ENCODE data around the gene POLR2E. TPM values are rescaled to one million over a fixed set of nuclear protein-coding genes. Genes with fewer than 3 reads are reported as not detected.

POLR2E gene
- total RNA-seq, 4 donors from 2014 or later = 87.6 to 264 (median 163) TPM

GRCh38 chr19:1045247-1045603 is 50.0 kb downstream of the POLR2E start:
- TF ChIP-seq POLR2A (IDR thresholded peaks at IDR 0.05) = no peak
- TF ChIP-seq, protein P1, sequence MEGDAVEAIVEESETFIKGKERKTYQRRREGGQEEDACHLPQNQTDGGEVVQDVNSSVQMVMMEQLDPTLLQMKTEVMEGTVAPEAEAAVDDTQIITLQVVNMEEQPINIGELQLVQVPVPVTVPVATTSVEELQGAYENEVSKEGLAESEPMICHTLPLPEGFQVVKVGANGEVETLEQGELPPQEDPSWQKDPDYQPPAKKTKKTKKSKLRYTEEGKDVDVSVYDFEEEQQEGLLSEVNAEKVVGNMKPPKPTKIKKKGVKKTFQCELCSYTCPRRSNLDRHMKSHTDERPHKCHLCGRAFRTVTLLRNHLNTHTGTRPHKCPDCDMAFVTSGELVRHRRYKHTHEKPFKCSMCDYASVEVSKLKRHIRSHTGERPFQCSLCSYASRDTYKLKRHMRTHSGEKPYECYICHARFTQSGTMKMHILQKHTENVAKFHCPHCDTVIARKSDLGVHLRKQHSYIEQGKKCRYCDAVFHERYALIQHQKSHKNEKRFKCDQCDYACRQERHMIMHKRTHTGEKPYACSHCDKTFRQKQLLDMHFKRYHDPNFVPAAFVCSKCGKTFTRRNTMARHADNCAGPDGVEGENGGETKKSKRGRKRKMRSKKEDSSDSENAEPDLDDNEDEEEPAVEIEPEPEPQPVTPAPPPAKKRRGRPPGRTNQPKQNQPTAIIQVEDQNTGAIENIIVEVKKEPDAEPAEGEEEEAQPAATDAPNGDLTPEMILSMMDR (IDR thresholded peaks at IDR 0.05) = no peak
- Histone ChIP-seq H3K4me3 (replicated peaks in 1 of 3) (no peak overlapping the region), H3K36me3 (no peaks in the 10 kb centered on the region), H3K27me3 (no peaks in the 10 kb centered on the region), H3K4me1 (peaks cover 6 to 24% of the 10 kb centered on the region in 2 donors), H3K9me3 (no peaks in the 10 kb centered on the region), H3K27ac (no peak overlapping the region)
- intact Hi-C loops (cut with DNase I) = no loop called here
- DNase-seq = no peak
- 84 to 89% methylated on average over 10 of the region's 10 CpGs for WGBS, 2 donors

- H3K4me1 ChIP-seq = peaks cover 10 to 29% of the 10 kb centered on the region in 2 donors
- 37 to 60% methylated on average over 5 to 7 of the region's 23 CpGs for WGBS, 2 donors
- H3K36me3 ChIP-seq = no peaks in the 10 kb centered on the region
- intact Hi-C loops (cut with DNase I) = no loop called here
- TF ChIP-seq, protein P1 (IDR thresholded peaks at IDR 0.05) = no peak
- no peak for TF ChIP-seq POLR2A (IDR thresholded peaks at IDR 0.05)
- peak overlapping the region in 1 of 3 donors; percentile 30 for H3K27ac ChIP-seq
- no peak overlapping the region for H3K4me3 ChIP-seq (replicated peaks in 1 of 3)
- H3K27me3 ChIP-seq = no peaks in the 10 kb centered on the region
- H3K9me3 ChIP-seq = no peaks in the 10 kb centered on the region
- DNase-seq = peak in 1 of 2 donors; percentile 67
Measured at GRCh38 chr19:1042689-1043511, 52.3 kb downstream of the POLR2E start.

GRCh38 chr19:1041835-1042685 is 53.1 kb downstream of the POLR2E start:
- no peak for DNase-seq
- peaks cover 10 to 29% of the 10 kb centered on the region in 2 donors for H3K4me1 ChIP-seq

DNA sequence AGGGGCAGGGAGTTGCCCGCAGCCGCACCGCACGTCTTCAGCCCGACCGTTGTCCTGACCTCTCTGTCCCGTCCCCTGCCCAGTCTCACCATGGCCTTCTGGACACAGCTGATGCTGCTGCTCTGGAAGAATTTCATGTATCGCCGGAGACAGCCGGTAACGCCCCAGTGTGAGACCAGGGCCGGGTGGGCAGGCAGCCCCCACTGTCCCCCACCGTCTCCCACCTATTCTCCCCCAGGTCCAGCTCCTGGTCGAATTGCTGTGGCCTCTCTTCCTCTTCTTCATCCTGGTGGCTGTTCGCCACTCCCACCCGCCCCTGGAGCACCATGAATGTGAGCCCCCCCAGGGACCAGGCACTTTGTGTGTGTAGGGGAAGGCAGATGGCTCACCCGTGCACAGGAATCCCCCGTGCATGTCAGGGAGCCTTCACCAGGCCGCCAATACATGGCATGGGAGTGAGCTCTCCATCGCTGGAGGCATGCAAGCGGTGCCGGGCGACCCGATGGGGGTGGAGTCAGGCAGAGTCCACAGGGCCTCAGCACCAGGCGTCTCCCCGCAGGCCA is 53.8 kb downstream of the POLR2E start:
- TF ChIP-seq POLR2A (IDR thresholded peaks at IDR 0.05) = no peak
- TF ChIP-seq, protein P1 (IDR thresholded peaks at IDR 0.05) = no peak
- Histone ChIP-seq H3K9me3 (no peaks in the 10 kb centered on the region), H3K27me3 (no peaks in the 10 kb centered on the region), H3K4me3 (replicated peaks in 1 of 3) (peak overlapping the region in 1 of 3 donors; percentile 44), H3K36me3 (peaks cover 0 to 6% of the 10 kb centered on the region in 2 donors), H3K27ac (no peak overlapping the region), H3K4me1 (peaks cover 10 to 29% of the 10 kb centered on the region in 2 donors)
- intact Hi-C loops (cut with DNase I) = no loop called here
- no peak for DNase-seq
- WGBS, 2 donors = 21 to 32% methylated on average over 9 to 17 of the region's 26 CpGs

More at GRCh38 chr19:1041835-1042685, 53.1 kb downstream of the POLR2E start:
- H3K27ac ChIP-seq = peak overlapping the region in 1 of 3 donors; percentile 30
- WGBS, 2 donors = 71 to 76% methylated on average over 13 to 19 of the region's 43 CpGs
- intact Hi-C loops (cut with DNase I) = no loop called here
- peaks cover 0 to 6% of the 10 kb centered on the region in 2 donors for H3K36me3 ChIP-seq
- H3K27me3 ChIP-seq = no peaks in the 10 kb centered on the region
- TF ChIP-seq POLR2A (IDR thresholded peaks at IDR 0.05) = no peak
- H3K4me3 ChIP-seq (replicated peaks in 1 of 3) = no peak overlapping the region
- no peaks in the 10 kb centered on the region for H3K9me3 ChIP-seq

DNA sequence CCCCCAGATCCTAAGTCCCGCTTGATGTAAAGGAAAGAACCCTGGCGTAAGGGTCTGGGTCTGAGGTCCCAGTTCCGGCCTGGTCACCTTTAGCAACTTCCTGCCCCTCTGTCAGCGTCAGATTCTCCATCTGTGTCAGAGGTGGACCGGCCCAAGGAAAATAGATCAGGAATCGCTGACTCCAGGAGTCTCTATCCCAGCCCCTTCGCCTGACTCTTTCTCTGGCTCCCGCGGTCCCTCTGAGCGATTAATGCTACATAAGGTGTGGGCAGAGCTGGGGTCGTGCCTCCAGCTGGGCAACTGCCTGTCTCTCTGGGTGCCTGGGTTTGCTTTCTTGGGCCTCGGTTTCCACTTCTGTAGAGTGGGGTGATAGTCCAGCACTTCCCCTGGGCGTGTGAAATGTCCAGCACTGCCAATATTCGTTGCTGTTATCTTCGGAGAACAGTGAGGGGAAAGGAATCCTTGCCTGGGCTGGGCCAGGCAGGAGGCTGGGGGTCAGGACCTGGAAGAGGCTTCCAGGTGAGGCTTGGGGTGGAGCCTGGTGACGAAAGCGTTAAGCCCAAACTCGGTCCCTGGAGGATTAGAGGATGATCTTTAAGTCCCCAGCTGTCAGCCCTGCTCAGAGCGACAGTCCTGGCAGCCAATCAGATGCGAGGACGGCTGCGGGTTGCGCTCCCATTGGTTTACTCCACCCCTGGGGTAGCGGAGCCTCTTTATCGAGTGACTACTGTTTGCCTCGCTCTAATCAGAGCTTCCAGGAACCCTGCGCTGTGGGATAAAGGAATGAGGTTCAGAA is 54.5 kb downstream of the POLR2E start:
- H3K27me3 ChIP-seq = no peaks in the 10 kb centered on the region
- no peak for TF ChIP-seq POLR2A (IDR thresholded peaks at IDR 0.05)
- TF ChIP-seq, protein P1 (IDR thresholded peaks at IDR 0.05) = no peak

More for the DNA sequence above, 54.5 kb downstream of the POLR2E start:
- intact Hi-C loops (cut with DNase I) = no loop called here
- peaks cover 0 to 6% of the 10 kb centered on the region in 2 donors for H3K36me3 ChIP-seq
- DNase-seq = peak; percentile 86 to 87
- H3K4me3 ChIP-seq (replicated peaks in 1 of 3) = peak overlapping the region in 2 of 3 donors; percentile 35 to 44
- H3K9me3 ChIP-seq = no peaks in the 10 kb centered on the region
- peaks cover 10 to 29% of the 10 kb centered on the region in 2 donors for H3K4me1 ChIP-seq
- H3K27ac ChIP-seq = peak overlapping the region in 1 of 3 donors; percentile 18
- WGBS, 2 donors = 2 to 9% methylated on average over 18 to 25 of the region's 27 CpGs
